Colonic mucosa (tissue), 4 donors: ENCODE data around the gene RALGAPA1. TPM values are rescaled to one million over a fixed set of nuclear protein-coding genes. Genes with fewer than 3 reads are reported as not detected.
"Not testable (repeated sequence)": the region's sequence is repeated elsewhere in the genome, so short reads cannot be mapped to it uniquely, and the experiment has no call there.

Source experiments
- DNase-seq: peaks from one replicate; pipeline ENCODE4 v3.0.0-alpha.2; 2020
- H3K27ac ChIP-seq: fragments of 200-600 bp; one replicate; pipeline ENCODE4 v1.8.0; 2021
- H3K27me3 ChIP-seq: fragments of 200-600 bp; one replicate; pipeline ENCODE4 v1.8.0; 2021
- H3K36me3 ChIP-seq: fragments of 200-600 bp; one replicate; pipeline ENCODE4 v1.8.0; 2021
- H3K4me1 ChIP-seq: fragments of 200-600 bp; one replicate; pipeline ENCODE4 v1.8.0; 2021; ENCODE audit warnings: mild to moderate bottlenecking
- H3K4me3 ChIP-seq: fragments of 200-600 bp; one replicate; pipeline ENCODE4 v1.8.0; 2021
- H3K9ac ChIP-seq, 2 donors: one replicate each; pipeline ENCODE4 v1.7.0; 2013; ENCODE audit warnings: control low read depth in 2 of 2, low read depth in 2 of 2, low read length in 2 of 2
- H3K9me3 ChIP-seq: fragments of 200-600 bp; one replicate; pipeline ENCODE4 v1.8.0; 2021
- CTCF ChIP-seq: fragments of 200-600 bp; IDR thresholded peaks from one replicate; pipeline ENCODE4 v1.8.0; 2022; ENCODE audit warnings: antibody characterized with exemption, mild to moderate bottlenecking
- intact Hi-C: fragments of 100-400 bp; cut with DNase I; formaldehyde crosslinking; loops from one replicate; pipeline ENCODE4 v1.14.1; 2022
- total RNA-seq, 2 donors: library from RNA; stranded (reverse); fragmentation: NEBNext Ultra II Directional in 1 of 2; extraction: Animal tissue kit (Norgen Biotek cat#: 25700) in 1 of 2; gene quantifications; one replicate each; pipeline ENCODE4 v1.2.1, GENCODE V29; 2021
- donor health status: healthy.
- donor health status: DM: no; HTN: no; CAD: no.
- donor health status: DM: no; HTN: no; CAD: no.

RALGAPA1 gene
- total RNA-seq, 2 donors from 2014 or later, result 68.4 to 69.8 TPM

- Histone ChIP-seq H3K27ac (no peak overlapping the region), H3K4me1 (no peaks in the 10 kb centered on the region), H3K36me3 (no peaks in the 10 kb centered on the region), H3K27me3 (no peaks in the 10 kb centered on the region), H3K9ac (no peak overlapping the region), H3K9me3 (no peaks in the 10 kb centered on the region), H3K4me3 (no peak overlapping the region)
- no peak for TF ChIP-seq CTCF
- intact Hi-C loops, result no loop called here
- no peak for DNase-seq
These were observed 42.7 kb upstream of the RALGAPA1 start for GRCh38 chr14:35851823-35852222.

- no peak for DNase-seq
- no peak overlapping the region for H3K4me3 ChIP-seq
- TF ChIP-seq CTCF, result no peak
- intact Hi-C loops, result no loop called here
- no peaks in the 10 kb centered on the region for H3K4me1 ChIP-seq
- no peak overlapping the region for H3K9ac ChIP-seq
- no peaks in the 10 kb centered on the region for H3K9me3 ChIP-seq
- H3K27ac ChIP-seq, result no peak overlapping the region
- H3K27me3 ChIP-seq, result no peaks in the 10 kb centered on the region
- no peaks in the 10 kb centered on the region for H3K36me3 ChIP-seq
These were observed 40.0 kb upstream of the RALGAPA1 start for GRCh38 chr14:35849122-35849521.

GRCh38 chr14:35847636-35848035 is 38.5 kb upstream of the RALGAPA1 start:
- no peak overlapping the region for H3K27ac ChIP-seq
- H3K4me1 ChIP-seq, result no peaks in the 10 kb centered on the region
- no peaks in the 10 kb centered on the region for H3K9me3 ChIP-seq
- H3K9ac ChIP-seq, result no peak overlapping the region
- DNase-seq, result no peak
- H3K36me3 ChIP-seq, result no peaks in the 10 kb centered on the region
- H3K4me3 ChIP-seq, result no peak overlapping the region
- no peaks in the 10 kb centered on the region for H3K27me3 ChIP-seq
- TF ChIP-seq CTCF, result no peak
- intact Hi-C loops, result no loop called here

- no peaks in the 10 kb centered on the region for H3K36me3 ChIP-seq
- intact Hi-C loops, result no loop called here
- no peak for TF ChIP-seq CTCF
These were observed 35.4 kb upstream of the RALGAPA1 start for GRCh38 chr14:35844494-35844893.

GRCh38 chr14:35842245-35842644 is 33.1 kb upstream of the RALGAPA1 start:
- H3K9ac ChIP-seq, DNase-seq, H3K36me3 ChIP-seq, H3K9me3 ChIP-seq, H3K27ac ChIP-seq, H3K4me3 ChIP-seq, intact Hi-C loops, H3K4me1 ChIP-seq, H3K27me3 ChIP-seq: not testable (repeated sequence)

More at GRCh38 chr14:35844494-35844893, 35.4 kb upstream of the RALGAPA1 start:
- H3K27me3 ChIP-seq, result no peaks in the 10 kb centered on the region
- no peak overlapping the region for H3K27ac ChIP-seq
- no peak overlapping the region for H3K9ac ChIP-seq
- H3K9me3 ChIP-seq, result peaks cover 5% of the 10 kb centered on the region
- H3K4me3 ChIP-seq, result no peak overlapping the region
- no peak for DNase-seq
- H3K4me1 ChIP-seq, result no peaks in the 10 kb centered on the region

GRCh38 chr14:35841704-35842103 is 32.6 kb upstream of the RALGAPA1 start:
- H3K4me3 ChIP-seq, H3K27ac ChIP-seq, DNase-seq, H3K9me3 ChIP-seq, H3K36me3 ChIP-seq, H3K4me1 ChIP-seq, H3K27me3 ChIP-seq, H3K9ac ChIP-seq, intact Hi-C loops: not testable (repeated sequence)
